ENCODE data around the gene CDKN2B-AS1.
A peak's percentile ranks its signal among the peaks of the same experiment; 100 is the strongest.

CDKN2B-AS1 gene

GRCh38 chr9:21984101-21984500 is 10.5 kb upstream of the CDKN2B-AS1 start:
- H3K27me3 ChIP-seq (ENCODE audit: control insufficient read depth, insufficient read depth, low read length): peaks cover 96% of the 10 kb centered on the region
- no peak overlapping the region for H3K9ac ChIP-seq (ENCODE audit: low read length)

DNA sequence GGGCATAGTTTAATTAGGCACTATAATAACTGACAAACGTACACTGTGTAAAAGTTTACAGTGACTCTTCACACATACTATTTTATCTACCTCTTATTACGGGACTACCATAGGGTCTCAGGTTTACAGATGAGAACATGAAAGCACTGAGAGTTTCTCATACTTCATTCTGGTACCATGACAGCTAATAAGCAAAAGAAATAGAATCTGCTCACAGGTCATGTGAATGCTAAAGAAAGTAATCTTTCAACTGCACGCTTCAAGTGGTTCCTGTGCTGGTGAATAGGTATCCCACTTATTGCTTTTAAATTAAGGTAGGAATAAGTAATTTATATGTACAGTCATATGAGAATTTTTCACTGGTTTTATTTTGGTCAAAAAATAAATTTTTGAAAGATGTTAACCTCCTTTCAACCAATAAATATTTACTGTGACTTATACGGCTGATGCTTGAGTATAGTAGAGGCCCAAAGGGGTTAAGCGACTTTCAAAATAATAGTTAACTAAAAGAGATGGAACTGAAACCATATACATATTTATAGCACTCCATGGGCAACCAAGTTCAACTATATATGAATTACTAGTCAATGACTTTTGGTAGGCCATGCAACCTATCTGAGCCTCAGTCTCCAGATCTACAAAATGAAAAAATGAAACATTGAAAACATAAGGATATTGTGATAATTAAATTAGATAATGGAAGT is 8.5 kb upstream of the CDKN2B-AS1 start:
- Histone ChIP-seq H3K9ac (ENCODE audit: low read length) (no peak overlapping the region), H3K4me1 (ENCODE audit: control insufficient read depth, low read depth, low read length) (peaks cover 6% of the 10 kb centered on the region), H3K36me3 (ENCODE audit: control insufficient read depth, low read depth, low read length) (no peaks in the 10 kb centered on the region), H3K27me3 (ENCODE audit: control insufficient read depth, insufficient read depth, low read length) (peaks cover 100% of the 10 kb centered on the region), H3K27ac (ENCODE audit: low read length) (no peak overlapping the region), H3K9me3 (ENCODE audit: control insufficient read depth, low read depth, low read length) (no peaks in the 10 kb centered on the region), H3K4me3 (ENCODE audit: low read length) (no peak overlapping the region)

More at GRCh38 chr9:21984101-21984500, 10.5 kb upstream of the CDKN2B-AS1 start:
- Histone ChIP-seq H3K27ac (ENCODE audit: low read length) (no peak overlapping the region), H3K4me1 (ENCODE audit: control insufficient read depth, low read depth, low read length) (no peaks in the 10 kb centered on the region), H3K9me3 (ENCODE audit: control insufficient read depth, low read depth, low read length) (no peaks in the 10 kb centered on the region), H3K36me3 (ENCODE audit: control insufficient read depth, low read depth, low read length) (no peaks in the 10 kb centered on the region), H3K4me3 (ENCODE audit: low read length) (no peak overlapping the region)

GRCh38 chr9:21988056-21988990 is 6.3 kb upstream of the CDKN2B-AS1 start:
- no peak overlapping the region for H3K27ac ChIP-seq (ENCODE audit: low read length)
- no peak overlapping the region for H3K4me3 ChIP-seq (ENCODE audit: low read length)
- H3K36me3 ChIP-seq (ENCODE audit: control insufficient read depth, low read depth, low read length): no peaks in the 10 kb centered on the region
- no peak overlapping the region for H3K9ac ChIP-seq (ENCODE audit: low read length)
- peaks cover 100% of the 10 kb centered on the region for H3K27me3 ChIP-seq (ENCODE audit: control insufficient read depth, insufficient read depth, low read length)
- H3K4me1 ChIP-seq (ENCODE audit: control insufficient read depth, low read depth, low read length): peaks cover 11% of the 10 kb centered on the region
- H3K9me3 ChIP-seq (ENCODE audit: control insufficient read depth, low read depth, low read length): no peaks in the 10 kb centered on the region

DNA sequence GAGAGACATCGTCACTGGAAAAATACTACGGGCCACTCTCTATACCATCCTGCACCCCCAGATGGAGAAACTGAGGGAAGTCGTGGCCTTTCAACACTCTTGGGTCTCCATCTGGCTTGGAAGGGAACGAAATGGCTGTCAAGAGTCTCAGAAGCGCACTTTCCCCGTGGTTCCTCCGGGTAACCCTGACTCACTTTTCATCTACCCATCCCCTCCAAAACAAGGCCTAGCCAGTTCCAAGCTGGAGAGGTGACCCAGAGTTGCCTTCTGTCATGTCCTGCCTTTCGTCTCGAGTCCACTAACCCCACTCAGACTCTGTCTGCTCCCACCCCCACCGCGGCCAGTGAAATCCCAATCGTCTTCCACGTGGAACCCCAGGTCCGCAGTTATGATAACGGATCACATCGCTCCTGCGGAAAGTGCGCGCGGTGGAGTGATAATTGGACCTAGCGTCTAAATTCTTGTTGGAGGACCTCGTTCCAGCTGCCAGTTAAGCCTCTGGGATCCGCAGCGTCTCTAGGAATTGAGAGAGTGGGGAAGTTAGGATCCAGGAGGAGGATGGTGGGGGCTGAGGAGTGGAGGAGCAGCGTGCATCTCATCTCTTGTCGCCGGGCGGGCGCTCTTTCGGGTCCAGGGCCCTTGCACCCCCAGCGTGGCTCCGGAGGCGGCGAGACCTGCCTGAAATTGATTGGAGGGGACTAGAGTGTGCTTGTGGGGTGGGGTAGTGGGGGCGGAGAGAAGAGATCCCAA is 5.0 kb upstream of the CDKN2B-AS1 start:
- H3K9ac ChIP-seq (ENCODE audit: low read length): no peak overlapping the region

DNA sequence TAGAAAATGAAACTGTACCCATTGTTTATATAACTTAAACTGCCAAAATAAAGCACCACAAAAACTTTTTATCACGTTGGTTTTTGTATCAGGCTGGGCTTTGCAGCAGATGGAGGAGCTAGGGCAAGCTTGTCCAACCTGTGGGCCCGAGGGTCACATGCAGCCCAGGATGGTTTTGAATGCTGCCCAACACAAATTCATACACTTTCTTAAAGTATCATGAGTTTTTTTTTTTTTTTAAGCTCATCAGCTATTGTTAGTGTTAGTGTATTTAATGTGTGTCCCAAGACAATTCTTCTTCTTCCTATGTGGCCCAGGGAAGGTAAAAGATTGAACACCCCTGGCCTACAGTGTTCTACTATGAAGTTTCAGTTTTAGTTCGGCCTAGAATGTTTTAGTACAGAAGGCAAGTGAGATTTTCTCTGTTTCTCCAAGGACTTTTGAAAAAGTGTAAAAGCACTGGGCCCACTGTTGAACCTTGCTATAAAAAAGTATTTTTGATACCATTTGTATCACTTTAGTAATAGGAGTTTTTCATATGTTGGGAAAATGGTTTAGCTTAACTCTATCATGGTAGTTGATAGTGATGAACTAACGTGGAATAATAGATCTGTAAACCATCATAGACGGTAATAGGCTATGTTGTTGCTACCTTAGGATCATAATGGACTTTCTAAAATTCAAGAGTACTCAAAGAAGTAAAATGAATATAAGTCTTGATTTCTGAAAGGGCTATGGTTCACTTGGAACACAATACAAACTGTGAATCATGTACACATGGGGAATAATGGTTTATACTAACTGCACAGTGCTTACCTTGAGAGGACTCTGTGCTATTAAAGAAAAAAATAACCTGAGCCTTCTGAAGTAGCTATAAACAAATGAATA is 3.3 kb upstream of the CDKN2B-AS1 start:
- H3K9me3 ChIP-seq (ENCODE audit: control insufficient read depth, low read depth, low read length): no peaks in the 10 kb centered on the region
- no peak overlapping the region for H3K9ac ChIP-seq (ENCODE audit: low read length)
- no peaks in the 10 kb centered on the region for H3K36me3 ChIP-seq (ENCODE audit: control insufficient read depth, low read depth, low read length)
- H3K4me3 ChIP-seq (ENCODE audit: low read length): no peak overlapping the region
- H3K27me3 ChIP-seq (ENCODE audit: control insufficient read depth, insufficient read depth, low read length): peaks cover 99% of the 10 kb centered on the region
- no peak overlapping the region for H3K27ac ChIP-seq (ENCODE audit: low read length)
- H3K4me1 ChIP-seq (ENCODE audit: control insufficient read depth, low read depth, low read length): peaks cover 23% of the 10 kb centered on the region

More for the DNA sequence above, 5.0 kb upstream of the CDKN2B-AS1 start:
- Histone ChIP-seq H3K4me1 (ENCODE audit: control insufficient read depth, low read depth, low read length) (peaks cover 18% of the 10 kb centered on the region), H3K36me3 (ENCODE audit: control insufficient read depth, low read depth, low read length) (no peaks in the 10 kb centered on the region), H3K27ac (ENCODE audit: low read length) (no peak overlapping the region), H3K27me3 (ENCODE audit: control insufficient read depth, insufficient read depth, low read length) (peaks cover 99% of the 10 kb centered on the region), H3K4me3 (ENCODE audit: low read length) (peak overlapping the region; percentile 49), H3K9me3 (ENCODE audit: control insufficient read depth, low read depth, low read length) (no peaks in the 10 kb centered on the region)

DNA sequence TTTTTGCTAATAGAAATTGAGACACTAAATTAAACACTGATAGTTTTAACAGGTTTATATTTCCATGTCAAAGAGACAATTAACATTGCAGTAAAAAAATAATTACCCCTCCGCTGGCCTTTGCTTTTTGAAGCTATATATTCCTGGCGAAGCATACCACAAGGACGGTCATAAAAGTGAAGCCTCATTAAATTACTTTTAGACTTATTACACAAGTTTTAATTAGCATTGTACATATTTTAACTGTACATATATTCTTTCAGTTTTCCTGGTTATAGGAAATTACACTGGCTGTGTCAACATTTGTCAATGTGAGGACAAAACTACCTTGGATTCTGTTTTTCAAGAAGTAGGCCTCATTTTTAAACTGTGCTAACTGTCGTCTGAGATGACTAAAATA is 1.6 kb upstream of the CDKN2B-AS1 start:
- no peak overlapping the region for H3K9ac ChIP-seq (ENCODE audit: low read length)
- H3K27ac ChIP-seq (ENCODE audit: low read length): no peak overlapping the region
- peaks cover 99% of the 10 kb centered on the region for H3K27me3 ChIP-seq (ENCODE audit: control insufficient read depth, insufficient read depth, low read length)
- H3K4me1 ChIP-seq (ENCODE audit: control insufficient read depth, low read depth, low read length): peaks cover 28% of the 10 kb centered on the region
- H3K4me3 ChIP-seq (ENCODE audit: low read length): no peak overlapping the region
- H3K36me3 ChIP-seq (ENCODE audit: control insufficient read depth, low read depth, low read length): no peaks in the 10 kb centered on the region
- H3K9me3 ChIP-seq (ENCODE audit: control insufficient read depth, low read depth, low read length): no peaks in the 10 kb centered on the region

DNA sequence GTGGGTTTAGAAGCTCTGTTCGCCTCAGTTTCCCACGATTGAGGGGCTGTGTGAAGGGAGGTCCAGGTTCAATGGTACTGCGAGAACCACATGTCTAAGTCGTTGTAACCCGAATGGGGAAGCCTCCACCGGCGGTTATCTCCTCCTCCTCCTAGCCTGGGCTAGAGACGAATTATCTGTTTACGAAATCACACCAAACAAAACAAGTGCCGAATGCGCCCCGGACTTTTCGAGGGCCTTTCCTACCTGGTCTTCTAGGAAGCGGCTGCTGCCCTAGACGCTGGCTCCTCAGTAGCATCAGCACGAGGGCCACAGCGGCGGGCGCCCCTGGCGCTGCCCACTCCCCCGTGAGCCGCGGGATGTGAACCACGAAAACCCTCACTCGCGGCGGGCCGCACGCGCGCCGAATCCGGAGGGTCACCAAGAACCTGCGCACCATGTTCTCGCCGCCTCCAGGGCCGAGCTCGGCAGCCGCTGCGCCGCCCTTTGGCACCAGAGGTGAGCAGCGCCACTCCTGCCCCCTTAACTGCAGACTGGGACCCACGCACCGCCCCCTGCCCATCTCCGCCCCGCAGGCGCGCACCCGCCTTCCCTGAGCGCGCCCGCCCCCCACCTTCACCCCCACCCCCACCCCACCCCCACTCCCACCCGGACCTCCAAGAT is 567 bp upstream of the CDKN2B-AS1 start, which contains the start of gene CDKN2A:
Gene CDKN2A, minus strand, starts transcription at position 500 of the 663 bp plus-strand sequence.
- Histone ChIP-seq H3K27me3 (ENCODE audit: control insufficient read depth, insufficient read depth, low read length) (peaks cover 99% of the 10 kb centered on the region), H3K9ac (ENCODE audit: low read length) (no peak within 1 kb of the TSS), H3K9me3 (ENCODE audit: control insufficient read depth, low read depth, low read length) (no peaks in the 10 kb centered on the region), H3K4me1 (ENCODE audit: control insufficient read depth, low read depth, low read length) (peaks cover 28% of the 10 kb centered on the region), H3K36me3 (ENCODE audit: control insufficient read depth, low read depth, low read length) (no peaks in the 10 kb centered on the region), H3K4me3 (ENCODE audit: low read length) (peak within 1 kb of the TSS; percentile 74), H3K27ac (ENCODE audit: low read length) (no peak within 1 kb of the TSS)

DNA sequence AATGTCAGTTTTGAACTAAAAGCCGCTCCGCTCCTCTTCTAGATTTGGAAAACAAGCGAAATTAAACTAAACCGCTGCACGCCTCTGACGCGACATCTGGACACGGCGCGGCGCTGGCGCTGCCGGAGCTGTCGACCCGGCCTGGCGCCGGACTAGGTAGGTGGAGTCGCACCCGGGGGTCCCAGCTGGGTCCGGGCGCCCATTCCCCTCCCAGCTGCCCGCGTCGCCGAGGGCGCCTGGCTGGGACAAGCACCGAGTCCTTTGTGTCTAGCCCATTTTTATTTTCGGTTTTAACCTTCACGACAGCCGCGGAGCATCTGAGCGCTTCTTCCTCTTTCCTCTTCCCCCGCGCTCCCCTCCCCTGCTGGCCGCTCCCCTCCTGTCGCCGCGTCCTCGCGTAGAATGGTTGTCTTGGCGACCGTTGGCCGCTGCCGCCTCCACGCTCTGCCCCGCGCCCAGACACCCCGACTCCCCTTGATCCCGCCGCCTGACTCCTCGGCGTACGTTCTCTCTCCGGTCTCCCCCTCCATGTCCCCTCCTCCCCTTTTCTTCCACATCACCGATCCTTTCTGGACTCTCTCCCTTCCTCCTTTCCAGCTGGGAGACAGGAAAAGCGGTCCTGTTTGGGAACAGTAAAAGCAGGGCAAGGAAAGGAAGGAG is 545 bp downstream of the CDKN2B-AS1 start:
- H3K4me3 ChIP-seq (ENCODE audit: low read length): peak overlapping the region; percentile 74
- H3K9me3 ChIP-seq (ENCODE audit: control insufficient read depth, low read depth, low read length): no peaks in the 10 kb centered on the region
- no peak overlapping the region for H3K27ac ChIP-seq (ENCODE audit: low read length)
- H3K4me1 ChIP-seq (ENCODE audit: control insufficient read depth, low read depth, low read length): peaks cover 27% of the 10 kb centered on the region
- H3K36me3 ChIP-seq (ENCODE audit: control insufficient read depth, low read depth, low read length): no peaks in the 10 kb centered on the region
- H3K27me3 ChIP-seq (ENCODE audit: control insufficient read depth, insufficient read depth, low read length): peaks cover 98% of the 10 kb centered on the region
- H3K9ac ChIP-seq (ENCODE audit: low read length): no peak overlapping the region

GRCh38 chr9:21995666-21996398 is 1.2 kb downstream of the CDKN2B-AS1 start:
- no peak overlapping the region for H3K27ac ChIP-seq (ENCODE audit: low read length)
- peaks cover 98% of the 10 kb centered on the region for H3K27me3 ChIP-seq (ENCODE audit: control insufficient read depth, insufficient read depth, low read length)
- peak overlapping the region; percentile 74 for H3K4me3 ChIP-seq (ENCODE audit: low read length)
- H3K9ac ChIP-seq (ENCODE audit: low read length): no peak overlapping the region
- no peaks in the 10 kb centered on the region for H3K36me3 ChIP-seq (ENCODE audit: control insufficient read depth, low read depth, low read length)
- peaks cover 23% of the 10 kb centered on the region for H3K4me1 ChIP-seq (ENCODE audit: control insufficient read depth, low read depth, low read length)
- H3K9me3 ChIP-seq (ENCODE audit: control insufficient read depth, low read depth, low read length): no peaks in the 10 kb centered on the region

Data from iPS-18a (cell line).